GM18499 (cell line): ENCODE results near the gene SF3B6.
"Not testable (repeated sequence)": the region's sequence is repeated elsewhere in the genome, so short reads cannot be mapped to it uniquely, and the experiment has no call there.

Experiments used
- ATAC-seq: cut with Tn5 transposase; IDR thresholded peaks from one replicate; pipeline ENCODE4 v1.9.1; 2021; ENCODE audit warnings: moderate number of reproducible peaks; ENCODE audit not compliant: insufficient read depth, unreplicated experiment

SF3B6 gene

DNA sequence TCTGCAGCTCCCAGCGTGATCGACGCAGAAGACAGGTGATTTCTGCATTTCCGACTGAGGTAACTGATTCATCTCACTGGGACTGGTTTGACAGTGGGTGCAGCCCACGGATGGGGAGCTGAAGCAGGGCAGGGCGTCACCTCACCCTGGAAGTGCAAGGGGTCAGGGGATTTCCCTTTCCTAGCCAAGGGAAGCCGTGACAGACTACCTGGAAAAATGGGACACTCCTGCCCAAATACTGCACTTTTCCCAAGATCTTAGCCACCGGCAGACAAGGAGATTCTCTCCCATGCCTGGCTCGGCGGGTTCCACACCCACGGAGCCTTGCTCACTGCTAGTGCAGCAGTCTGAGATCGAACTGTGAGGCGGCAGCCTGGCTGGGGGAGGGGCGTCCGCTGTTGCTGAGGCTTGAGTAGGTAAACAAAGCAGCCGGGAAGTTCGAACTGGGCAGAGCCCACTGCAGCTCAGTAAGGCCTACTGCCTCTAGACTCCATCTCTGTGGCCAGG, 19.1 kb upstream of the SF3B6 start:
- ATAC-seq = not testable (repeated sequence)

DNA sequence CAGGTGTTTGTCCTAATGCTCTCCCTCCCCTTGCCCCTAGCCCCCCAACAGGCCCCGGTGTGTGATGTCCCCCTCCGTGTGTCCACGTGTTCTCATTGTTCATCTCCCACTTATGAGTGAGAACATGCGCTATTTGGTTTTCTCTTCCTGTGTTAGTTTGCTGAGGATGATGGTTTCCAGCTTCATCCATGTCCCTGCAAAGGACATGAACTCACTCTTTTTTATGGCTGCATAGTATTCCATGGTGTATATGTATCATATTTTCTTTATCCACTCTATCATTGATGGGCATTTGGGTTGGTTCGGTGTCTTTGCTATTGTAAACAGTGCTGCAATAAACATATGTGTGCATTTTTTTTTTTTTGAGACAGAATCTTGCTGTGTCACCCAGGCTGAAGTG, 17.1 kb upstream of the SF3B6 start:
- not testable (repeated sequence) for ATAC-seq

GRCh38 chr2:24088821-24089359, 12.8 kb upstream of the SF3B6 start:
- ATAC-seq = no peak

DNA sequence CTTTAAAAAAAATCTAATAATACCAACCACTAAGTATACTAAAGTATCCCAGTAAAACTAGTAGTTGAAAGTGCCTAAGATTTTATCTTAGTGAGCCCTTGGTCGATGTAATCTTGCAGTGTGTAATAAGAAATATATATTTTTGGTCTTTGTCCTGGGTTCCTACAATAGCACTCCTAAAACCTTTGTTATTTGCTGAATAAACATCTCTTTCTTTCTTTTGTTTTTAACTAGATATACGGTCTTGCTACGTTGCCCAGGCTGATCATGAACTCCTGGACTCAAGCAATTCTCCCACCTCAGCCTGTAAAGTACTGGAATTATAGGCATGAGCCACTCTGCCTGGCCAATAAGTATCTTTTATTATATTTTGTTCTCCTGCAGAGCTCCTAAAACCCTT, 10.9 kb upstream of the SF3B6 start:
- no peak for ATAC-seq

- no peak for ATAC-seq
These were observed 10.1 kb upstream of the SF3B6 start for GRCh38 chr2:24086241-24086640.

DNA sequence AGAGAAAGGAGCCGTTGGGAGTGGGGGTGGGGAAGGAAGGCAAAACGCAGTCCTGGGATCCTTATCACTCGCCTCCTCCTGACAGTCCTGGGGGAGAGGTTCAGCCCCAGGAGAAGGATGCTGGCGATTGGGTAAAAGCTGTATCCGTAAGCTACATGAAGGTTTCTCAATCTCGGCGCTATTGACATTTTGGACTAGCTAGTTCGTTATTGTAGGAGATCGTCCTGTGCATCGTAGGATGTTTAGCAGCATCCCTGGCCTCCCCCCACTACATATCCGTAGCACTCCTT, 9.0 kb upstream of the SF3B6 start:
- no peak for ATAC-seq

- peak; percentile 40 for ATAC-seq
These were observed 8.5 kb upstream of the SF3B6 start, which contains the start of gene TP53I3 for GRCh38 chr2:24084386-24085199. TSS of gene TP53I3 (minus strand) at chr2:24084834. CDS start at chr2:24084326, 508 bp downstream.

DNA sequence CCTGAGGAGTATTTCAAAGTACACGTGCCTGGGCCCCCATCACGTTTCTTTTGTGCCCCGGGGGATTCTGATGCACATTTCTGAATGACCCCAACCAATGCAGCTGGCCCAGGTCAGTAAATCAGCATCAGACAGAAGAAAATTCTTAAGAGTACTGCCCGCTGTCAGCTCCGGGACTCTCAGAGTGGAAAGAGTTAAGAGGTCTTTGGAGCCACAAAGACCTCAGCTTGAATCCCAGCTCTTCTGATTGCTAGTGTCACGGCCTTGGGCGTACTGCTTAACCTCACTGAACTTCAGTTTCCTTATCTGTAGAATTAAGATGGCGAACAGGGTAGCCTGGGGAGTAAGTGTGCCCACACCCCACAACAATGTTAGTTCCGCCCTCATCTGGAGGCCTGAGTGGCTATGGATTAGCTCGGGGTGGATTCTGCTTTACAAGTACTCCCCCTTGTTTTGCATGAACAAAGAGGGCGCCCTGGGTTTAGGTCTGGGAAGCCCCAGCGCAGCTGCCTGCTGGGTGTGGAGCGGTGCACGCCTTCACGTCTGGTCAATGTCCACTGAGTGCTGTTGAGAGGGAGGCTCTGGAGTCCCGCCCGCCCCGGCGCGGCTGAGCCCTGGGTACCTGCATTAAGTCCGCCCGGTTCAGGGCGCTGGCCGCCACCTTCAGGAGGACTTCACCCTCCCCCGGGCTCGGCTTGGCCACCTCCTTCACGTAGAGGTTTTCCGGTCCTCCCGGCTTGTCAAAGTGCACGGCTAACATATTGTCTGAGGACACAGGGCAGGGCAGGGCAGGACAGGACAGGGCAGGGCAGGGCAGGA, 7.7 kb upstream of the SF3B6 start:
- ATAC-seq = peak; percentile 72

- no peak for ATAC-seq
These were observed 6.9 kb upstream of the SF3B6 start for GRCh38 chr2:24082787-24083566.

GRCh38 chr2:24080701-24081100, 4.6 kb upstream of the SF3B6 start:
- ATAC-seq = no peak

DNA sequence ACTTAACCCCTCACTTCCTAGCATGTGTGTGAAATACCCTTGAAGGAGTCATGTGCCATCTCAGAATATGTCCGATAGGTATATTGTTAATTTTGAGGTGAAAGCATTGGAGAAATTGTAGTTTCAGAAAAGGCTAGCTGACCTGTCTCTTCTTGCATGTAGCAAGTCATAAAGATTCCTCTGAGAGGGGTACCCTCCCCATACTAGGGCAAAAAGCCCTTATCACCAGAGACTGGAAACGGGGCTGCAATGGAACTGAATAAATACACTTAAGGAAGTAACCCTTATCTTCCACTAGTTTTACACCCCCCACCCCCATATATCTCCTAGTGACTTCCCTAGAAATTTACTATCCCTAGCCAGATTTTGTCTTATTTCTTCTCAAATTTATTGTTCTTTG, 1.8 kb upstream of the SF3B6 start:
- no peak for ATAC-seq

DNA sequence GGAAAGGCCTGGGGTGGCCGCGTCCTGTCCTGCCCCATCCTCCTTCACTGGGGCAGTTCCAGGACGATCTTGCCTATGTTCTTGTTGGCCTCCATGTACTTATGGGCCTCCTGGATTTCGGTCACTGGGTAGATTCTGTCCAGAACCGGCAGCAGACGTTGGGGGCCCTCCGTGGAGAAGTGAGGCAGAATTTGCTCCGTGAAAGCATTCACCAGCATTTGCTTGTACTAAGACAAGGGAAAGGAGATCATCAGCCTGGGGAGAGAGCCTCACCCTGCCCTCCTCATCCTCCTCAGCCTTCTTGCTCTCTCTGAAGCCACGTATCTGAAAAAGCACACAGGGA, 1.4 kb upstream of the SF3B6 start:
- no peak for ATAC-seq

DNA sequence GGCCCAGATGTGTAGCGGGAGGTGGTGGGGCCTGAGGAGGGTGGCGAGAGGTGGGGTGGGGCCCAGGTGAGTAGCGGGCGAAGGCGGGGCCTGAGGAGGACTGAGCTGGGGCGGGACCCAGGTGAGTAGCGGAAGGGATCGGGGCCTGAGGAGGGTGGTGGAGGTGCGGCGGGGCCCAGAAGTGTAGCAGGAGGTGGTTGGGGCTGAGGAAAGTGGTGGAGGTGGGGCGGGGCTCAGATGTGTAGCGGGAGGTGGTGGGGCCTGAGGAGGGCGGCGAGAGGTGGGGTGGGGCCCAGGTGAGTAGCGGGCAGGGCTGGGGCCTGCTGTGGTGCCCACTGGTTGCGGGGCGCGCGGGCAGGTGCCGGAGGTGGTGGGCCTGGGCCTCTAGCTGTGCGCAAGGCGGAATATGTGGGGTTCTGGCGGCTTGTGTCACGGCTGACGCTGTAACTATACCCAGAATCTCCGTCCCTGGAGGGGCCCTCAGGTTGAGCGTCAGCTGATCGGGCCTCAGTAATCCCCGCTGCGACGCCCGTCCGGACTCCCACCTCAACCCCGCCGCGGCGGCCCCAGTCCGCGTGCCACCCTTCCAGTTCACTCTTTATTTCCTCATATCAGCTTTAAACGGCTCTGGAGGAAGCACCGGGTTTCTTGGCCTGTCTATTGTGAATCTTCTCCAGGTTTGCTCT, 866 bp upstream of the SF3B6 start:
- no peak for ATAC-seq

DNA sequence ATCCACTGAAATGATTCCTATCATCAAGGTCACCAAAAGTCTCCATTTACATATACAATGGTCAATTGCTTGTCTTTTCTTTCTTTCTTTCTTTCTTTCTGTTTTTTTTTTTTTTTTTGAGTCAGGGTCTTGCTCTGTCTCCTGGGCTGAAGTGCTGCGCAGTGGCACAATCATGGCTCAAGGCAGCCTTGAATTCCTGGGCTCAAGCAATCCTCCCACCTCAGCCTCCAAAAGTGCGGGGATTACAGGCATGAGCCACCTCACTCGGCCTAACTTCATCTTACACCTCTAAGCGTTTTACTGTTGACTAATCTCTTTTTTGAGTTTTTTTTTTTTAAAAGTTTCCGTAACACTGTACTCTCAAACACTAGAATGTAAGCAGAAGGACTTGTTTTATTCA, 867 bp downstream of the SF3B6 start:
- ATAC-seq = no peak

DNA sequence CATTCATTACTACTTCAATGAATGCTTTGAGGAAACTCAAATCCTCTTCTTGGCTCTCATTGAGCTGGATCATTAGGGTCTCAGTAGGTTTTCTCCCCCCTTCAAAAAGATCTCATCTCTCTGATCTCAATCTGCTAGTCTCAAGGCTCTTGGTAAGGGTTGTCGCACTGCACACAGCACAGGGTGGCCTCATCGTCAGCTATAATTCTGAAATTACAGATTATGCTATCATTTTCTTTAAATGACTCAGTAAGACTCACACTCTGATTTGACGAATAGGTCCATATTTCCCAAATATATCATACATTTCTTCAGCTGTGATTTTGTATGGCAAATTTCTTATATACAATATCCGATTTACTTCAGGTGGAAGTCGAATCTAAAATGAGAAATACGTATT, 2.3 kb downstream of the SF3B6 start:
- ATAC-seq = no peak

- no peak for ATAC-seq
These were observed 3.9 kb downstream of the SF3B6 start for GRCh38 chr2:24072259-24072658.

DNA sequence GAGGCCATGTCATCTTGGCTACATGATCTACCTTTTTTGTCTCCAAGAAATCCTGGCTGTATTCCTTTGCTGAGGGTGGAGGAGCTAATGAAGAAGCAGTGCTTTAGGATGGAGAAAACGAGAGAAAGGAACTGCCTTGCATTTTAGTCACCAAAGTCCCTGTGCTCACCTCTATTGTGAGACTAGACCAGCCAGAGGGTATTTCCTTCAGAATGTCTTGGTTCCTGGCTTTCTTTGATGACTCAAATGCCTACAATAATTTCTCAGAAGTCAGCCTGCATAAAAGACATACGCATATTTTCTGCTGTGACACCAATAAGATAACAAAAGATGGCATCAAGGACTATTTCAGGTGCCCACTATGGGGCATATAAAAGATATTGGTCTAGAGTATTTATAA, 10.8 kb downstream of the SF3B6 start:
- ATAC-seq = no peak

- ATAC-seq = no peak
These were observed 17.4 kb downstream of the SF3B6 start for GRCh38 chr2:24058564-24059271.

DNA sequence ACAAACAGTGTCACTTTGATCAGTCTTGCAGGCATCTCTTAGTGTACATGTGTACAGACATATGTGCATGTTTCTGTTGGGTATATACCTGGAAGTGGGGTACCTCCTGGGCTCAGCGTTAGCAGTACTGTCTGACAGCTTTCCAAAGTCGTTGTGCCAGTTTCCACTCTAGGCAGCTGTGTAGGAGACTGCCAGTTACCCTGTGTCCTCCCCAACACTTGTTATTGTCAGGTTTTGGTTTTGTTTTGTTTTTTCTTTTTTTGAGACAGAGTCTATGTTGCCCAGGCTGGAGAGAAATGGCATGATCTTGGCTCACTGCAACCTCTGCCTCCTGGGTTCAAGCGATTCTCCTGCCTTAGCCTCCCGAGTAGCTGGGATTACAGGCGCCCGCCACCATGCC, 20.4 kb downstream of the SF3B6 start:
- no peak for ATAC-seq
